C4-2B (cell line): ENCODE data around the gene TF.

Experiments
- H3K27ac ChIP-seq: fragments of 450-650 bp; 2 replicates; pipeline ENCODE4 v1.5.1; 2017
- CTCF ChIP-seq: fragments of 450-650 bp; conservative IDR thresholded peaks from 2 replicates; pipeline ENCODE4 v1.5.1; 2017; ENCODE audit warnings: mild to moderate bottlenecking
- ZFX ChIP-seq: fragments of 450-650 bp; IDR thresholded peaks from 2 replicates; pipeline ENCODE4 v1.6.1; 2017

Gene TF

GRCh38 chr3:133754973-133755828, 9.0 kb downstream of the TF start:
- no peak overlapping the region for H3K27ac ChIP-seq

GRCh38 chr3:133756716-133757694, 10.8 kb downstream of the TF start:
- H3K27ac ChIP-seq: no peak overlapping the region
- TF ChIP-seq CTCF (no peak), ZFX (no peak)

More at GRCh38 chr3:133754973-133755828, 9.0 kb downstream of the TF start:
- TF ChIP-seq CTCF (no peak), ZFX (no peak)

- H3K27ac ChIP-seq: no peak overlapping the region
- TF ChIP-seq CTCF (no peak), ZFX (no peak)
Observed at GRCh38 chr3:133757701-133758567, 11.7 kb downstream of the TF start.

GRCh38 chr3:133758568-133758928, 12.4 kb downstream of the TF start:
- H3K27ac ChIP-seq: no peak overlapping the region
- TF ChIP-seq ZFX: no peak
- no peak for TF ChIP-seq CTCF

GRCh38 chr3:133758964-133759739, 13.0 kb downstream of the TF start:
- no peak overlapping the region for H3K27ac ChIP-seq
- TF ChIP-seq ZFX: no peak
- no peak for TF ChIP-seq CTCF

- H3K27ac ChIP-seq: no peak overlapping the region
- no peak for TF ChIP-seq ZFX
- no peak for TF ChIP-seq CTCF
Observed at GRCh38 chr3:133759740-133760305, 13.6 kb downstream of the TF start.
